HTERT RPE-1 (cell line): ENCODE results near the gene MAP2K5.

Experiments used
- in situ Hi-C: fragments of 300-500 bp; cut with MboI; formaldehyde crosslinking; loops from 4 replicates; pipeline ENCODE4 v1.14.3; 2020; ENCODE audit warnings: low sequenced_read_pairs

MAP2K5 gene

DNA sequence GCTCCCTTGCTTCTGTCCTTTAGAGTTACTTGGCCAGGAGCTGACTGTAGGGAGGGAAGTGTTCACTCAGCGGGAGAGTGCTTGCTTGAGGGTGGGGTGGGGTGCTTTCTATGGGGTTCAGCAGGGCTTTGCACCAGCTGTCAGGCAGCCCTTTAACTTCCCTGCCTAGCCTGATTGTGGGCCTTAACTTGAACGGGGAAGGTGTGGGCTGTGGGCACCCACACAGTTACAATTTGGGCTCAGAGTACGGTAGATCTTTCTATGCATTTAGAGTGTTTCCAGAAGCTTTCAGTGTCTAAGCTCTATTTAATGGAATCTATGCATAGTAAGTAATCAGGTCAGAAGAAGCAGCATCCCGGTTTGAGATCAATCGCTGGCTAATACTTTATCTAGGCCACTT, 234.6 kb downstream of the MAP2K5 start:
- in situ Hi-C loops: no loop called here

DNA sequence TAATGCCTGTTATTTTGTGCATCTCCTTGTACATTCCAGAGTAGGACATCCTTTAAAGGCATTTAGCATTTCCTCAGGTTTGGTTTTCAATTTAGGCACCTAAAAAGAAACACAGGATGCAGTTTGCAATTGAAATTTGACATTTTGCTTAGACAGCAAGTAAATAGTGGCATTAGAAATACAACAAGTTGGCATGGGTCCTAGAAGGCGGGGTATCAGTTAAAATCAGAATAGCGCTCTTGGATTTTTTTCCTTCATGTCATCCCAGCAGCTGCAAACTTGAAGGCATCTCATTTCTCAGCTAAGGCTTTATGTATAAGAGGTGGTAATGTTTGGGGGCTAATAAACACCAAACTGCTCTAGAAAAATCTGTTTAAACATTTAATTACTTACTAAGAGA, 235.3 kb downstream of the MAP2K5 start:
- in situ Hi-C loops: no loop called here

DNA sequence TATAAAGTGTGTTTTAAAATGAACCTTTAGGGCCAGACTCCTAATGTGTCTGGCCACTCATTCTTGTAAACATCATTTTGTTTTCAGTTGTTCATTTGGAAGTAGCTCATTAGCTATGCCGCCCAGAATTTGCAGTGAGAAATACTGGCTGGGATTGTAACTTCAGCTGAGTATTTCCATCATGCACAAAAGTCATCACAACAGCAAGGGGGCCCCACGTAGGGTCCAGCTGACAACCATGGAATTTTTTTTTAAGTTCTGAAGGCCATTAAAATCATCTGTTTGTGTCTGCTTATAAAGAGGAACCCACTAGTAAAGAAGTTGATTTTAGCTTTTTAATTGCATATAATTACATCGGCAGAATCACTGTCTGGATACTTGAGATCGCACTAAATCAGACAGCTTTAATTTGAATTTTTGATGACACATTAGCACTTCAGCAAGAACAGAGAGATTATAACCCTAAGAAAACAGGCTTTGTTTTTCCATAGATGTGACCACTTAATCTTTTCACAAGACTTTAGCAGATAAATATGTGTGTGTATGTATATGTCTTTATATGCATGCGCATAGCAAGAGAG, 236.6 kb downstream of the MAP2K5 start:
- in situ Hi-C loops: no loop called here

- in situ Hi-C loops: no loop called here
Observed at GRCh38 chr15:67779549-67780111, 237.1 kb downstream of the MAP2K5 start.

DNA sequence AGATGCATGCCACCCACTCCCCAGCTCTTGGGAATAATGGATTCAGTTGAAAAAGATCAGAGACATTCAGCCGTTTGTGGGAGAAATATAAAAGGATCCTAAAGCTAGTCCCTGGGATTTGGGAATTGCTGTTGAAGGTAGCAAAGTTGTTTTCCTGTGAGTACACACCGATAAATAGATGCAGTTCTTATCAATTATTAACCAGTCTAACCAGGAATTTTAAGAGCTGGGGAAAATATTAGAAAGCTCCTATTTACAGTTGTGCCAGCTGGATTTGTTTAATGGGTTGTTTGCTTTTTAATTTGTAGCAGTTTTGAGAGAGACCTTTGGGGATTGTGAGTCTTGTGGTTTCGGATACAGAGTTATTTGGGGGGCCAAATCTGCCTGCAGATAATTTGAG, 238.6 kb downstream of the MAP2K5 start:
- in situ Hi-C loops: no loop called here

DNA sequence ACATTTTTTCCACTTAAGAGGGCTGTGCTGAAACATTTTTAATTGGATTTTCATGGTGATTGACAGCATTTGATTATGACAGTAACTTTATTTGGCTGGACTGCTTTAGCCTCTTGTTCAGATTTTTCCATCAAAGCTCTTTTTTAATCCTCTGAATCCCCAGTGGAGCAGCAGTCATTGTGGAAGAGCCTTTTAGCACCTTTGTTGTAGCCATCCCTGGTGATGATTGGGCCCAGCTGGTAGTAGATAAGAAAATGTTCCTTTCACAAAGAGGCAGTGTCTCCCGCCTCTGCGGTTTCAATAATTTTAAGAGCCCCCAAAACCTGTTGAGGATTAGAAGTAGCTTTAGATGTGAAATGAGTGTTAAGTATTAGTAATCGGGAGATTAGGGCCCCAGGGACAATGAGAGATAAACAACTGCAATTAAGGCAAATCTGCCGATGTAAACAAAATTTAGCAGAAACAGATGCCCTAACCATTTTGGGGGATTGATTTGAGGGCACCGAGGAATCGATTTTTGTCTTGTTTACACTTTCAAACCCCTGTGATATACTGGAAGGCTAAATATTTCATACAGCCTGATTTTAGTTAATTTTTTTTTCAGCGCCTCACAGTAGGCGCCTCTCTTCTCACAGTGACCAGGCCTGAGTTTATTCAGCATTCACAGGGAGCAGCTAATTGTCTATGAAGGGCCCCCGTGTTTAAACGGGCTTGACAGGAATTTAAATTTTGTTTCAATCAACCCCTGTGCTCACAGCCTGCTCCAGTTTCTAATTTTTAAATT, 239.6 kb downstream of the MAP2K5 start:
- in situ Hi-C loops: no loop called here

DNA sequence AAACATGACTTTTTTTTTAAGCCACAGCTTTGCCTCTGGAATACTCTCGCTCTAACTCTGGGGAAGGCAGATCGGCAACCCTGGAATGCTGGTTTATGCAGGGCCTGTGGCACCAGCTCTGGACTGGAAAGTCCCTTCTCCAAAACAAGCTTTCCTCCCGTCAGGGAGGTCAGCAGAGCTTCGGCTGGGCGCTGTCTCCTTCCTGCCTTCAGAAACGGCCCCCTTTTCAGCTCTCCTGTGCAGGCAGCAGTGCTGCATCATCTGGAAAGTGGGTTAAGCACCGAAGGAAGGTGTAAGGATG, 240.1 kb downstream of the MAP2K5 start:
- in situ Hi-C loops: no loop called here

DNA sequence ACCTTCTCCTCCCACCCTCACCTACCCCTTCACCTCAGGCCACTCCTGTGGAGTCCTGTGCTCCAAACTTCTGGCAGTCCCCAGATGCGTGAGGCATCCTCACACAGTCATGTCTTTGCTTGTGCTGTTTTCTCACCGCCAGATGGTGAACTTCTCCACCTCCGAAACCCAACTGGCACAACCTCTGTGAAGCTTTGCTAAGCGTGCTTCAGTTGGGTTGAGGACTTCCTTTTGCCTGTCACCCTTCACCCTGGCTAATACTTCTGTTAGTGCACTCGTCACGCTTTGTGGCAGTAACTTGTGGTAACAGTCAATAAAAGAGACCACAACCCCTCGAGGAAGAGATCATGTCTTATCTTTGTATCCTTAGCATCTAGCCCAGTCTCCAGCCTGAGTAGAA, 240.8 kb downstream of the MAP2K5 start:
- in situ Hi-C loops: no loop called here

DNA sequence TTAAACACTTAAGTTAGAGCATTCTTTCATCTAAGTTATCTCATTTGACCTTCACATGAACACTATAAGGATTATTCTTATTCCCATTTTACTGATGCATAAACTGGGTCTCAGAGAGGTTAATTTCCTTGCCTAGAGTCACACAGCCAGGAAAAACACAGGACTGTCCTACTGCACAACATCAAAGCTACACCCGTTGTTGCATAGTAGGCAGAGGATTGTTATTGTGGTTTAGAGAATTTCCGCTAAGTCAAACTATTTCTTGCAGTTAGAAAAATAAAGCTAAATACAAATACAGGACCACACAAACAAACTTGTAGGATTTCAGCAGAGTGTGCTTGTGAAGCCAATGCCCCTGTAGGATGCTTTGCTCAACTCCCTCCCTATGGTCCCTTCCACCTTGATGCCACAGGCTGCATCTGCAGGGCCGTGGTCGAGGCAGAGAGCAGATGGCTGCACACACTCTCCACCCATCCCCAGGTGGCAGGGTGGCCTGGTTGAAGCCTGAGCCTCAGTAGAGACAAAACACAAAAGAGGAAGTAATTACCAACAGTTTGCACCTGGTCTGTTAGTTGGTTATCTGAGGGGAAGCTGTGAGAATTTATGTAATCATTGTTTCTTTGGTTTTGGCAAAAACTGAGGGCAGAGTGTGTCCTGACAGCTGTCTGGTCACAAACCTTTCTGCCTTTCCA, 241.7 kb downstream of the MAP2K5 start:
- in situ Hi-C loops: no loop called here

GRCh38 chr15:67784856-67785430, 242.4 kb downstream of the MAP2K5 start:
- in situ Hi-C loops: no loop called here

- in situ Hi-C loops: no loop called here
Observed at GRCh38 chr15:67785431-67785830, 242.9 kb downstream of the MAP2K5 start.

DNA sequence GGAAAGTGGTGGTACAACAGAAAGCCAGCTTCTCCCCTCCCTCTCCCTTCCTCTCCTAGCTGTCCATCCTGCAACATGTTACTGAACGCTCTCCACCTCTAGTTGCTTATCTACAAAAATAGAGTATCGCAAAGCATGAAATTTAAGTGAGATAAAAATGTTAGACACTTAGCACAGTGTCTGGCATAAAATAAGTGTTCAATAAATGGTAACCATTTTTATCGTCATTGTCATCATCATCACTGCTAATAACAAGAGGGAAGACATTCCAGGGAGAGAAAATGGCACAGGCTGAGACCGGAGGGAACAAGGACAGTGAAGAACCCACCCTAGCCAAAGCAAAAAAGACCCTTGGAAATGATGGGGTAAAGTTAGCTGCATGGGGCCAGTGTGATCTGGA, 244.1 kb downstream of the MAP2K5 start:
- in situ Hi-C loops: no loop called here

DNA sequence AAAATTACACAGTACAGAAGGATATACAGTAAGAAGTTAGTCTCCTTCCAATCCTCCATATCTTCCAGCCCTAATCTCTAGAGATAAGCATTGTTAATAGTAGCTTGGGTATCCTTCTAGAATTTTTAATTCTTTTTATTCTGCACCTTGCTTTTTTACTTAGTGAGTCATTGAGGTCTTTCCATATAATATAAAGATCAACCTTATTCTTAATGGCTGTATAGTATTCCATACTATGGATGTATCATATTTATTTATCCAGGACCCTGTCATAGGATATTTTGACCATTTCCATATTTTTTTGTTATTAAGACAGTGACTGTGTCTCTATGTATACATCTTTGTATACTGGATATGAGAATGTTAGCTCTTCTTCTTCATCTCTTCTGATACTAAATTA, 246.5 kb downstream of the MAP2K5 start:
- in situ Hi-C loops: no loop called here

GRCh38 chr15:67790610-67791319, 248.3 kb downstream of the MAP2K5 start:
- in situ Hi-C loops: no loop called here

- in situ Hi-C loops: no loop called here
Observed at GRCh38 chr15:67792250-67792942, 249.9 kb downstream of the MAP2K5 start.

- in situ Hi-C loops: no loop called here
Observed at GRCh38 chr15:67794832-67795574, 252.5 kb downstream of the MAP2K5 start.

- in situ Hi-C loops: no loop called here
Observed at GRCh38 chr15:67796196-67797127, 254.0 kb downstream of the MAP2K5 start.

DNA sequence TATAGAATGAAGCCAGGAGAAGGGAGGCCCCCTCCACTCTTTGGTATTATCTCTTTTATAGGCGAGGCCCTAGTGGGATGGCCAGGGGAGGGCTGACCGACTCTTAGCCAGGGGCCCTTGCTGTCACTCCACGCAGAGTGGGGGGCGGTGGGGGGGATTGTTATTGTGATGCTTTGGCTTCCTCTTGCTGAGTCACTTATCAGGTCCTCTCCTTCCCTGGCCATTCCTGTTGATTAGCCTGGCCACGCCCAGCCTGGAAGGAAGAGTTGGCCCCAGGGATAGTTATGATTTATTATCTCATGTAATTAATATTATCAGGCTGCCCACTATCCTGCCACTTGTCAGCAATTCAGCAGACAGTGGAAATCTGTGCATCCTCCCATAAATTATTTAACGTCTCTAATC, 257.3 kb downstream of the MAP2K5 start:
- in situ Hi-C loops: no loop called here

- in situ Hi-C loops: no loop called here
Observed at GRCh38 chr15:67801142-67801541, 258.6 kb downstream of the MAP2K5 start.
